ENCODE data around the gene LTB4R.

- peak in 2 of 4 experiments; percentile 17 to 21 for TF ChIP-seq CTCF (IDR thresholded peaks at IDR 0.05)
- TF ChIP-seq POLR2A (IDR thresholded peaks at IDR 0.05), result peak; percentile 35 to 62
These were observed 11.8 kb upstream of the LTB4R start, which contains the start of the genes DHRS1 and NOP9 for GRCh38 chr14:24299255-24300191.
